ENCODE data around the gene HTR3A. TPM values are rescaled to one million over a fixed set of nuclear protein-coding genes. Genes with fewer than 3 reads are reported as not detected.
"Not testable (repeated sequence)": the region's sequence is repeated elsewhere in the genome, so short reads cannot be mapped to it uniquely, and the experiment has no call there.

HTR3A gene
- 1 to 10 TPM in 2 of 4 donors, under 1 TPM in 2; 0.42 to 1.8 (median 0.90) TPM for total RNA-seq

DNA sequence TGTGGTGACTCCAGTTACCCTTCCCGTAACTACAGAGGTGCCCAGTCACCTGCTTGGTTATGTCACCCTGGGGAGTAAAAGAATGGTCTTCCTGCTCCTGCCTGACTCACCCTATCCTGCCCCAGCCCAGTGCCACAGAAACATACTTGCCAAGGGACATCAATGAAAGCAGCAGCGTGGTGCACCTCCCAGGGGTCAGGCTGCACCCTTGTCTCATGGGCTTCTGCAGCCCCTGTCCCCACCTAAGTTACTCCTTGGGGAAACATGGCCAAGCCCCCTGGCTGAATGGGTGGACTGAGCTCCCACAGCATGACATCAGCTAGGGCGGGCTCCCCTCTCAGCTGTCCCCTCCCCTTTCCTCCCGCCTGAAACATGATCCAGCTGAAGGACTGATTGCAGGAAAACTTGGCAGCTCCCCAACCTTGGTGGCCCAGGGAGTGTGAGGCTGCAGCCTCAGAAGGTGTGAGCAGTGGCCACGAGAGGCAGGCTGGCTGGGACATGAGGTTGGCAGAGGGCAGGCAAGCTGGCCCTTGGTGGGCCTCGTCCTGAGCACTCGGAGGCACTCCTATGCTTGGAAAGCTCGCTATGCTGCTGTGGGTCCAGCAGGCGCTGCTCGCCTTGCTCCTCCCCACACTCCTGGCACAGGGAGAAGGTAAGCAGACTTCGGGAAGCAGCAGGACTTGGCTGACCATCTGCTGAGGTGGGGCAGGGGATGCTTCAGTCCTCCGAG lies at the start of gene HTR3A:
HTR3A (plus strand) TSS at position 368 of the 730 bp plus-strand sequence; CDS start at position 586, 218 bp downstream.
- Histone ChIP-seq H3K27me3 (peaks cover 0 to 69% (median 0%) of the 10 kb centered on the region in 4 donors), H3K9me3 (no peaks in the 10 kb centered on the region), H3K4me3 (no peak within 1 kb of the TSS), H3K4me1 (peaks cover 6 to 8% (median 7%) of the 10 kb centered on the region in 4 donors), H3K36me3 (no peaks in the 10 kb centered on the region), H3K27ac (replicated peaks in 1 of 4) (no peak within 1 kb of the TSS)
- no peak for TF ChIP-seq POLR2AphosphoS5 (IDR thresholded peaks at IDR 0.05)
- TF ChIP-seq POLR2A (IDR thresholded peaks at IDR 0.05; ENCODE audit: low read depth): no peak
- no peak for TF ChIP-seq CTCF (IDR thresholded peaks at IDR 0.05)
- TF ChIP-seq EP300 (IDR thresholded peaks at IDR 0.05): no peak
- DNase-seq (ENCODE audit: extremely low spot score): no peak
- 21% methylated on average over 6 of the region's 12 CpGs for WGBS
- intact Hi-C loops (cut with DNase I): no loop called here

DNA sequence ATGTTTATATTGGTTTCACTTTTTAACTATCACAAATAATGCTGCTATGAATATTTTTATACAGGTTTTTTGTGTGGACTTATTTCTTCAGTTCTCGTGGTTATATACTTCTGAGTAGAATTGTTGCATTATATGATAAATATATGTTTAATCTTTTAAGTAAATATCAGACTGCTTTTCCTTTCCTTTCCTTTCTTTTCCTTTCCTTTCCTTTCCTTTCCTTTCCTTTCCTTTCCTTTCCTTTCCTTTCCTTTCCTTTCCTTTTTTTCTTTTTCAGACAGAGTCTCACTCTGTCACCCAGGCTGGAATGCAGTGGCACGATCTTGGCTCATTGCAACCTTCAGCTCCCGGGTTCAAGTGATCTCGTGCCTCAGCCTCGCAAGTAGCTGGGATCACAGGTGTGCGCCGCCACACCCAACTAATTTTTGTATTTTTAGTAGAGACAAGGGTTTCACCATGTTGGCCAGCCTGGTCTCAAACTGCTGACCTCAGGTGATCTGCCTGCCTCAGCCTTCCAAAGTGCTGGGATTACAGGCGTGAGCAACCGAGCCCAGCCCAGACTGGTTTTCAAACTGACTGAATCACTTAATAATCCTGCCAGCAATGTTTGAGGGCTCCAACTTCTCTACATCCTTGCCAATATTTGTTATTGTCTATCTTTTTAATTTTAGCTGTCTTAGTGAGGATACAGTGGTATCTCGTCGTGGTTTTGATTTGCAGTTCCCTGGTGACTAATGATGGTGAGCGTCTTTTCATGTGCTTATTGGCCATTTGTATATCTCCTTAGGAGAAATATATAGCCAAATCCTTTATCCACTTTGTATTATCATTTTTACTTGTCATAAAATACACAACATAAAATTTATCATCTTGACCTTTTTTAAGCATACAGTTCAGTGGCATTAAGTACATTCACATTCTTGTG lies 48.4 kb upstream of the HTR3A start:
- intact Hi-C loops (cut with DNase I): no loop called here
- Histone ChIP-seq H3K4me1 (no peaks in the 10 kb centered on the region), H3K27ac (replicated peaks in 1 of 4) (no peak overlapping the region), H3K27me3 (peaks cover 0 to 37% (median 0%) of the 10 kb centered on the region in 4 donors), H3K36me3 (no peaks in the 10 kb centered on the region), H3K4me3 (no peak overlapping the region), H3K9me3 (no peaks in the 10 kb centered on the region)
- TF ChIP-seq POLR2AphosphoS5 (IDR thresholded peaks at IDR 0.05): no peak
- no peak for TF ChIP-seq EP300 (IDR thresholded peaks at IDR 0.05)
- no peak for TF ChIP-seq POLR2A (IDR thresholded peaks at IDR 0.05; ENCODE audit: low read depth)
- TF ChIP-seq CTCF (IDR thresholded peaks at IDR 0.05): no peak
- 73% methylated on average over 12 of the region's 12 CpGs for WGBS
- DNase-seq (ENCODE audit: extremely low spot score): no peak

DNA sequence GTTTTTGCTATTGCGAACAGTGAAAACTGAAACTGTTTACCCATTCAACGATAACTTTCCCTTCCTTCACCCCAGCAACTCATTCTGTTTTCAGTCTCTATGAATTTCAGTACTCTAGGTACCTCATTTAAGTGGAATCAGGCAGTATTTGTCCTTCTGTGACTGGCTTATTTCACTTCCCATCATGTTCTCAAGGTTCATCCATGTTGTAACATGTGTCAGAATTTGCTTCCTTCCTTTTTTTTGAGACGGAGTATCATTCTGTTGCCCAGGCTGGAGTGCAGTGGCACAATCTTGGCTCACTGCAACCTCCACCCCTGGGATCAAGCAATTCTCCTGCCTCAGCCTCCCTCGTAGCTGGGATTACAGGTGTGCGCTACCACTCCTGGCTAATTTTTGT lies 46.6 kb upstream of the HTR3A start:
- DNase-seq (ENCODE audit: extremely low spot score): no peak
- no peak overlapping the region for H3K4me3 ChIP-seq
- no peaks in the 10 kb centered on the region for H3K9me3 ChIP-seq
- no peak overlapping the region for H3K27ac ChIP-seq (replicated peaks in 1 of 4)
- H3K4me1 ChIP-seq: no peaks in the 10 kb centered on the region
- H3K36me3 ChIP-seq: no peaks in the 10 kb centered on the region
- peaks cover 0 to 37% (median 0%) of the 10 kb centered on the region in 4 donors for H3K27me3 ChIP-seq
- 71% methylated on average over 5 of the region's 5 CpGs for WGBS
- intact Hi-C loops (cut with DNase I): no loop called here
- TF ChIP-seq CTCF (IDR thresholded peaks at IDR 0.05) (no peak), EP300 (IDR thresholded peaks at IDR 0.05) (no peak), POLR2AphosphoS5 (IDR thresholded peaks at IDR 0.05) (no peak), POLR2A (IDR thresholded peaks at IDR 0.05; ENCODE audit: low read depth) (no peak)

GRCh38 chr11:113932788-113933187 lies 42.1 kb upstream of the HTR3A start:
- H3K9me3 ChIP-seq: no peaks in the 10 kb centered on the region
- no peak overlapping the region for H3K27ac ChIP-seq (replicated peaks in 1 of 4)
- H3K36me3 ChIP-seq: no peaks in the 10 kb centered on the region
- H3K27me3 ChIP-seq: peaks cover 0 to 44% (median 0%) of the 10 kb centered on the region in 4 donors
- H3K4me3 ChIP-seq: no peak overlapping the region
- TF ChIP-seq EP300 (IDR thresholded peaks at IDR 0.05) (no peak), POLR2AphosphoS5 (IDR thresholded peaks at IDR 0.05) (no peak), POLR2A (IDR thresholded peaks at IDR 0.05; ENCODE audit: low read depth) (no peak), CTCF (IDR thresholded peaks at IDR 0.05) (no peak)
- no peaks in the 10 kb centered on the region for H3K4me1 ChIP-seq
- no peak for DNase-seq (ENCODE audit: extremely low spot score)
- intact Hi-C loops (cut with DNase I): no loop called here
- 82% methylated on average over 7 of the region's 7 CpGs for WGBS

DNA sequence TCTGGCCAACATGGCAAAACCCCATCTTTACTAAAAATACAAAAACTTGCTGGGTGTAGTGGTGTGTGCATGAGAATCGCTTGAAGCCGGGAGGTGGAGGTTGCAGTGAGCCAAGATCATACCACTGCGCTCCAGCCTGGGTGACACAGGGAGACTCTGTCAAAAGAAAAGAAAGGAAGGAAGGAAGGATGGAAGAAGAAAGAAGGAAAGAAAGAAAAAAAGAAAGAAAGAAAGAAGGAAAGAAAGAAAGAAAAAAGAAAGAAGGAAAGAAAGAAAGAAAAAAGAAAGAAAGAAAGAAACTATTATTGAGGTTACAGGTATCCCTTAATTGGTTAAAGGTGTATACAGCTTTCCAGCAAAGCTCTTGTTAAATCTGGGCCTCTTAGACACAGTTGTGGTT lies 40.7 kb upstream of the HTR3A start:
- H3K4me1 ChIP-seq; H3K36me3 ChIP-seq; DNase-seq (ENCODE audit: extremely low spot score); H3K4me3 ChIP-seq; H3K27ac ChIP-seq (replicated peaks in 1 of 4); intact Hi-C loops (cut with DNase I); H3K9me3 ChIP-seq: not testable (repeated sequence)
- peaks cover 0 to 35% (median 0%) of the 10 kb centered on the region in 4 donors for H3K27me3 ChIP-seq
- WGBS: 95% methylated on average over 3 of the region's 3 CpGs

Measured in esophagus muscularis mucosa (tissue), 4 donors.